GM18861 (cell line): ENCODE results near the gene ATF1.
A peak's percentile ranks its signal among the peaks of the same experiment; 100 is the strongest.

Experiments used
- ATAC-seq: cut with Tn5 transposase; IDR thresholded peaks from one replicate; pipeline ENCODE4 v1.9.1; 2021; ENCODE audit not compliant: unreplicated experiment

Gene ATF1

DNA sequence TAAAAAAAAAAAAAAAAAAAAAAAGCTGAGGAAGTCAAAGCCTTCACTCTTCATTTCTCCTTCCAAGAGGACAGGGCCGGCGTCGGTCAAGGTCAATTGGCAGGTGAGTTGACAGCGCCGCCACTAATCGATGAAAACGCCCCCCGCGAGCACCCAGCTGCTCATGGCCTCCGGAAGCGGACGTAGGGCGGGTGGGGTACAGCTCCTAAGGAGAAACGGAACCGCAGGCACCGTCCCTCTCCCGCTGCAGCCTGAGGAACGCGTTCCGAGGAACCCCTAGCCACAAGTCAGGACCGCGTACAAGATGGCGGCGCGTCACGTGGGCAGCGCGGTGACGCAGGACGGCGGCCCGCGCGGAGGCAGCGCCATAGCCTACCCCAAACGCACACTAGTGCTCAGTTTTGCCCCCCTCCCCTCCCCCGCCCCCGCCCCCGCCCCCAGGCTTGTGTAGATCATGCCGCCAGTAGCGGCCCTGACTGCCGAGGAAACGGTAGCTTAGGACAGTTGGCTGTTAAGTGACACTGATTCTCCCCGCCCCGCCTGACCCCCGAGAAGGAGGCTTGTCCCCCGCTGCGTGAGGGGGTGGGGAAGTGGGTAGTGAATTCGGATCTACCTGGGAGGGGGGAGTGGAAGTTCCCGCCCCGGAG is at the start of gene ATF1:
ATF1 (plus strand) TSS at position 463 of the 647 bp plus-strand sequence. CDS start 16,045 bp downstream, outside the sequence.
- ATAC-seq, result peak; percentile 71

DNA sequence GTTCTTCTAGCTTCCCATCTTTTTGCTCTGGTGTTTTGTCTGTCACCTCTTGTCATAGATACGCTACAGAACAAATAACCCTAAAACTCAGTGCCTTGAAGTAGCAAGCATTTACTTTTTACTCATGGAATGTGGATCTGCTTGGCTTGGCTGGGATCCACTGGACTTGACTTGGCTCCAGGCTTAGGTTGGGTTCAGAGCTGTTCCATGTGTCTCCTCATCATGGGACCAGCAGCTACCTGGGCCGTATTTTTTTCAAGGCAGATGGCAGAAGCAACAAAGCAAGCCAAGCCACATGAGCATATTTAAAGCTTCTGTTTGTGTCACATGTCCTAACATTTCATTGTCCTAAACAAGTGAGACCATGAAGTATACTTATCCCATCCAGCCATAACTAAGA is 48.7 kb upstream of the ATF1 start:
- ATAC-seq, result no peak

DNA sequence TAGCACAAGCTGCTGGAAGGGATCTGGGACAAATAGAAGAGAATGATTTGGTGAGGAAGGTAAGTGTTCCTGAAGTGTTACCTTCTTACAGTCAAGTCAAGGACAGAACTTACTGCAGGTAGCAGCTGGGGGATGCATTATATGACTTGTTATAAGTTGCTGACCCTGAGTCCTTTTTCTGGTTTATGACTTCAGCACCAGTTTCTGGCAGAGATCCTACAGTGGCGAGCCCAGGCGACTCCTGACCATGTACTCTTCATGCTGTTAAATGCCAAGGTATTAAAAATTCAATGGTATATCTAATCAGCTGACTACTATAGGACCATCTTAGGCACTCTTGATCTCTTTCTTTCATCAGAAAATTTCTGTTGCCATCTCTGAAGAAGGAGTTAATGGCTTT is 45.1 kb upstream of the ATF1 start:
- ATAC-seq, result no peak

DNA sequence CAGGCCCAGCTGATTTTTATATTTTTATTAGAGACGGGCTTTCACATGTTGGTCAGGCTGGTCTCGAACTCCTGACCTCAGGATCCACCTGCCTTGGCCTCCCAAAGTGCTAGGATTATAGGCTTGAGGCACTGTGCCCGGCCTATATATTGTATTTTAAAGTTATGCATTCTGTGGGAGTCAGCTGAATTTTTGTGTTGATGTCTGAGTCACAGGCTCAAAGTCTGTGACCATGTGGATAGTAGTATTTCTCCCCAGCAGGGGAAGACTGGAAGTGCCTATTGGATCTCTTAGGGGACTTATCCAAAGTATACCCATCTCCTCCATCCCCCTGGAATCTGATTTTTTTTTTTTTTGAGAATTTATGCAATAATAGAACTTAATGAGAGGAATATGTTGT is 43.8 kb upstream of the ATF1 start:
- no peak for ATAC-seq

DNA sequence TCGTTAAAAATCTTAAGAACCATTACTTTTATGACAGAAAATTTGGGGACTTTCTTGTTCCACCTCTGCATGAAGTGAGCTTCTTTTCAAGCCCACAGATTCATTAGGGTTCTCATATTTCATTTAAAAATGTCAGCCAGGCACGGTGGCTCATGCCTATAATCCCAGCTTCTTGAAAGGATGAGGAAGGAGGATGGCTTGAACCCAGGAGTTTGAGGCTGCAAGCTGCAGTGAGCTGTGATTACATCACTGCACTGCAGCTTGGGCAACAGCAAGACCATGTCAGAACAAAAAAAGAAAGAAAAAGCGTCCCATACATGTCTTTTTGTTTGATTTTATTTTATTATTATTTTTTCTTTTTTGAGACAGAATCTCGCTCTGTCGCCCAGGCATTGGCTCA is 43.4 kb upstream of the ATF1 start:
- no peak for ATAC-seq

DNA sequence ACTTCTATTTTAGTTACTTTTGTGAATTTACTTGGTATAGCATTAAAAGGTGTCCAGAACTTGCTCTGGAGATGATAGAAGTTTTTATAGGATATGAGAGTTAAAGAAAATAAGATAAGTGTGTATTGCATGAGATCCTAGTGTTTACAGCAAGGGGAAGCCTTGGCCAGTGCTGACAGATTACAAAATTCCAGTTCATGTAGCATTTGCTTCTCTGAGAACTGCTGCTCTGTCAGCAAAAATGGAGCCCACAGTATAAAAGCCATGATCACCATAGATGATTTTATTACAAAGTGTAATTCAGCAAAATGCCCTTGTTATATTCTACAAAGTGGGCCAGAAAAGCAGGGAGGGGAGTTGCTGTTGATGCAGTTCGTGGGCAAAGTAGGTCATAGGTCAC is 40.0 kb upstream of the ATF1 start:
- no peak for ATAC-seq

DNA sequence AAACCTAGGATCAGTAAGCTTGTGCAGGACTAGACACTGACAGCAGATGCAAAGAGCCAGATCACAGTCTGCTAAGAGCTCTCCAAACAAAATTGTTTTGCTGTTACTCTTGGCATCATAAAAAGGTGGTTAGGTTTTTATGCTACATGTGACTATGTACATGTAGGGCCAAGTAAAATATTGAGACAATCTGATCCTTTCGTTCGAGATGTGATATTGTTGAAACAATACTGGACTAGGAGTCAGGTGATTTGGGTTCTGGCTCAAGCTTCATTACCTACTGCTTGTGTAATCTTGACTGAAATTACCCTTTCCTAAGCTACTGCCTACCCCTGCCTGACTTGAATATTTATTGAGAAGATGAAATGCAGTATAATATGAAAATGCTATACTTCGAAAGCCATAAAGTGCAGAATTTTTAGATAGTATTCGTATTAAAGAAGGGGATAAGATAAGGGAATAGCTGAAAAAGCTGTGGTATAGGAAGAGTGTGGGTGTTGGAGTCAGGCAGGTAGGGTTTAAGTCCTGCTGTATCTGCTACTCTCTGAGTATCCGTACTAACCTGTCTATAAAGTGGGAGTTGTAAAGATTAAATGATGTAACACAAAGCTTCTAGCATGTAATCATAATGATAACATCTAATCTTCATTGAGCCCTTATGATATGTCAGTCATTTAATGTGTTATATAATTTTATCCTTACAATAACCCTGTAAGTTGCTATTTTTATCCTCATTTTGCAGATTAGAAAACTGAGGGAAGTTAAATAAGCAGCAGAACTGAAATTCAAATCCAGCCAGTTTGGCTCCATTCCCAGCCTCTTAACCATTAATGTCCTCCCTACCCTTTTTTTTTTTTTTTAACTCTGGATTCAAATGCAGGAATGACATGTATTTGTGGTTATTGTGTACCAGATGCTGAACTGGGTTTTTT is 38.6 kb upstream of the ATF1 start:
- ATAC-seq, result no peak

DNA sequence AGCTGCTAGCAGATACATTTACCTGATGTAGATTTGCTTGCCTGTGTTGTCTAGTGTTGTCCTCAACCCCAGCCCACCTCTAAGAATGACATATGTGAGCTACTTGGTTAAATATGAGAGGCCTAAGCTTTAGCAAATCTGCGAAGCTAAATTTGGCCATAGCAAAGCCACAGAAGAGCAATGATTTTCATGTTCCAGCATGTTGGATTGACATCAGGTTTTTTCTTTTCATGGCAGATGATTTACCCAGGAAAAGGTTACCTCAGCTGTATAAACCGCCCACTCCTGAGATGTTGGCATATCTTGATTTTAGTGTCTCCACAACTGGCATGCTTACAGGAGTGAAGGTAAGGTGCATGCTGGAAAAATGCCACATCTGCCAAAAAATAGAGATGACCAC is 36.4 kb upstream of the ATF1 start:
- no peak for ATAC-seq

DNA sequence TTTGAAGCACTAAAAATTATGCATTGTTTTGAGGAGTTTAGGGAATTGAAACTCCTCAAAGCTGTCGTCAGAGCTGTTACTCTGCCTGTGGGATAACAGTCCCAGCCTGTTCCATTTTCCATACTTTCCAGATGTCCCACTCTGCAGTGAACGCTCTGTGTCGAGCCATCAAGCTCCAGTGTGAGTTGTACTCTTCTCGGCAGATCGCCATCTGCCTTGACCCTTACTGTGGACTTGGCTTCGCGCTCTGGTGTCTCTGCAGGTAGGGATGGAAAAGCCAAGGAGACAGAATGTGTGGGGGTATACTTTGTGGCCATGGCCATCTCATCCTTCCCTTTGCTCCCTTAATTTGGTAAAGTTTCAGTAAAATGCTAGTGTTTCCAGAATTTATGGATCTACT is 35.5 kb upstream of the ATF1 start:
- no peak for ATAC-seq

DNA sequence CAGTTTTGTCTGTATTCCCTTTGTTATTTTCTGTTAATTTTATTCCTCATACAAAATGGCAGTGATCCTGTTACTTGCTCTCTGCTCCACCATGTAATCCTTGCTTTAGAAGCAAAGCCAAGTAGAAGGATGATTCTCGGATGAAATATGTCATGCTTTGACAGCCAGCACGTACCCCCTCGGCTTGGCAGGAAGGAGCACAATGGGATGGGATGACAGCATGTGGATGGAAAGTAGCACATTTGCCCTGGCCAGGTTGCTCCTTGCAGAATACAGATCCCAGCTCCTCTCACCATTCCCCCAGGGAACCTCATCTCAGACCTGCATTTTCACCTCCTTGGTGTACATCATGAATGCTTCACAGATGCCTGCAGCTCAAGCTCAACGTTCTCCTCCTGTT is 35.1 kb upstream of the ATF1 start:
- no peak for ATAC-seq

DNA sequence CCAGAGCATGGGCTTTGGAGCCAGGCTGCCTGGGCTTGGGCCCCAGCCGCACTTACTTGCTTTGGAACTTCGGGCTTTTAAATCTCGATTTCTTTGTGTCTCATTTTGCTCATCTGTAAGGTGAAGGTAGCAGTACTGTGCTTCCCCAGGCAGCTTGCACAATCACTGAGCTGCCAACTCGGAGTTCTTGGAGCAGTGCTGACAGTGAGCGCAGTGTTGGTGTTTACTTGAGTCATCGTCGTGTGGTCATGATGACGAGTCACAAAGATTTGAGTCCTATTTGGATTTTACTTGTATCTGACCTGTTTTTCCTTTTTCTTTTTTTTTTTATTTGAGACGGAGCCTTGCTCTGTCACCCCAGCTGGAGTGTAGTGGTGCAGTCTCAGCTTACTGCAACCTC is 31.3 kb upstream of the ATF1 start:
- ATAC-seq, result no peak

DNA sequence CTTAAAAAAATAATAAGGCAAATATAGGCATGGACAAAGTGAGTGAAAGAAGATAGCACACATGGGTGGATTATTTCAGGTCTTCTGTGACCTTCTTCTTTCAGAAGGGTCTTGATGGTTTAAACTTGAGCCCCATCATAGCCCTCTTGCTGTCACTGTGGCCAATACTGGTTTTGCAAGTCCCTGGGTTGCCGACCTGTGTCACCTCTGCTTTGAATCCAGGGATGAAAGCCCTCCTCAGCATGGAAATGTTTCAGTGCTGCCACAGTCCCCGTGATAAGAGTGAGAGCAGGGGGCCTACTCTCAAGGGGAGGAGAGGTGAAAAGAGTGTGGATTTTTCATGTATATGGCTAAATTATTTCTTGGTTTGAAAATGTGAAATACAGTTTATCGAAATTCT is 30.2 kb upstream of the ATF1 start:
- no peak for ATAC-seq

DNA sequence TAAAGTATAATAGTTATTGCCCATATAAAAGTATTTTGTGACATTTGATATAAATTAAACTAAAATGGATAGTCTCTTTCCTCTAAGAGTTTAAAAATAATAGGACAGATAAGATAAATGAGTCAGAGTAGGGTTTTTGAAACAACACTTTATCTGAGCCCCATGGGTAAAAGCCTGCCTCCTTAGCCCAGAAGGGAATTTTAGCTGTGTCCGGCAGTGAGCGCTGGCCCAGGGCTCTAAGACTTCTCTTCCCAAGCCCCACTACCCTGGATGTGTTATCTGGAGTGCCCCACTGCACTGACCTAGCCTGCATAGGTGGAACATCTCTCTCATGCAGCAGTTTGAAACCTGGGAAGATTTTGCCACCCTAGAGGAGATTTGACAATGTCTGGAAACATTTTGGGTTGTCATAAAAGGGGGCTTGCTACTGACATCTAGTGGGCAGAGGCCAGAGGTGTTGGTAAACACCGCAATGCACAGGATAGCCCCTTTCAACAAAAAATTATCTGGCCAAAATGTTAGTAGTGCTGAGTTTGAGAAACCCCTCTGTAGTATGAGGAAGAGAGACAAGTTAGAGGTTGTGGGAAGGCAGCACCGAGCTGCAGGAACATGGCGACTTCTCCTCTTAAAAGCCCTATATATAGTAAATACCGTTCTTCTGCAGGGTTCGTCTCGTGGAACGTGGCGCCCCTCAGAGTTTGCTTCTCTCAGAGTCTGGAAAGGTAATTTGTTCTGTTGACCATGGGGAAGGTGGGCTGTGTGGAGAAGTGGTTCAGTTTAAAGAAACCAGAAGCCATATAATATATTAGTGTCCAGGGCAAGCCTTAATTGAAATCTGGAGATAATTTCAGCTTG is 29.3 kb upstream of the ATF1 start:
- ATAC-seq, result no peak

DNA sequence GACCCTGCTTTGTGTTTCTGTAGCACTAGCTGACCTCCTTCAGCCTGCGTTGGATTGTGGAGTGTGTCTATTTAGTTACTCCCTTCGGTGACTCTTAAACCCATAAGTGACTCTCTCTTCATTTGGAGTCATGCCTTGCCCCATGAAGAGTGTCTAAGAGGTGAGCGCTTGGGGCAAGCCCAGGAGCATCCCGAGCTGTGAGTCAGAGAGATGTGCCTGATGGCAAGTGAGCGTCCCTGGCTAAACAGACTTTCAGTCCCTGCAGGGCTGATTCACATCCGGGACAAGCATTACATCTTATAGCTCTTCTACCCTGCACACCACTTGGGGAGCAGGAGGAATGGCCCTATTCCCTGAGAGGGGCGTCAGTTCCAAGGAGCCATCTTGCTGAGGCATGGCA is 24.3 kb upstream of the ATF1 start:
- ATAC-seq, result no peak

DNA sequence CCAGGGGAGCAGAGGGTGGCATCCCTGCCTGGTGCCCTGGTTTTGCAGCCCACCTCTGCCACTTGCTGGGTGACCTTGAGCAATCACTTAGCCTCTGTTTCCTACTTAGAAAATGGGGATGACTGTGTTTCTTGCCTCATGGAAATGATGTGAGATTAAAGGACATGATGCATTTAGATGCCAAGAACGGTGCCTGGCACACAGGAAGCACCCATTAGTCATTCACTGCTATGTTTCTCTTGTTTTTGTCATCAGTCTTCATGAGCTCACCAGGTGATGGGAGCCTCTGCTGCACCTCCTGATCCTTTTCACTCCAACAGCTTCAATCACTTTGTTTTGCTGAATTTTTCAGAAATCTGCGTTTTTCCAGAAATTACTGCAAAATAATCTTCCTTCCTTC is 23.6 kb upstream of the ATF1 start:
- no peak for ATAC-seq

DNA sequence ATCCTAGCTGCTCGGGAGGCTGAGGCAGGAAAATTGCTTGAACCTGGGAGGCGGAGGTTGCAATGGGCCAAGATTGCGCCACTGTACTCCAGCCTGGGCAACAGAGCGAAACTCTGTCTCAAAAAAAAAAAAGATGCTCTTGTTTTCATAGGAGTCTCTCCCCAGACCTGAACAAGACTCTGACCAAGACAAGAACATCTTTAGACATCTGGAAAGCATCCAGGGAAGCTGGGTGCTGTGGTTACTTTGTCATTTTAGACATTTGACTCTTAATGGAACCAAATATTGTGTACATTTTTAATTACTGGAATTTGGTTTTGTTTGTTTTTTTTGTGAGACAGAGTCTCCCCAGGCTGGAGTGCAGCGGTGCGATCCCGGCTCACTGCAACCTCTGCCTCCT is 21.1 kb upstream of the ATF1 start:
- no peak for ATAC-seq

DNA sequence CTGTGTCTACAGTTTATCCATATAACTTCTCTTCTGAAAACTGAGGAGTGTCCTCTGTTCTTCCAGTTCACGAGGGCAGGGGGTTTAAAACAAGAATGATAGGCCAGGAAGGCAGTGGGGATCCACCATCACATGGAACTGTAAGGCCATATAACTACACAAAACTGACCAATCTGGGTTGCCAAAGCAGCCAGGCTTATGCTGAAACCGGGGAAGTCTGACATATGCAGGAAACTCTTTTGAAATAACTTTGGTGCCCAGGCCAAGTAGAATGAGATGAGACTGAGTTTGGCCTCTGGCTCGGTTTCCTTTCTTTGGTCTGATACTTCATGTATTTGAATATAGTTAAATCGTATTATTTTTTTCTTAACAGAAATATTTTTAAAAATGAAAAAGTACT is 18.0 kb upstream of the ATF1 start:
- no peak for ATAC-seq

DNA sequence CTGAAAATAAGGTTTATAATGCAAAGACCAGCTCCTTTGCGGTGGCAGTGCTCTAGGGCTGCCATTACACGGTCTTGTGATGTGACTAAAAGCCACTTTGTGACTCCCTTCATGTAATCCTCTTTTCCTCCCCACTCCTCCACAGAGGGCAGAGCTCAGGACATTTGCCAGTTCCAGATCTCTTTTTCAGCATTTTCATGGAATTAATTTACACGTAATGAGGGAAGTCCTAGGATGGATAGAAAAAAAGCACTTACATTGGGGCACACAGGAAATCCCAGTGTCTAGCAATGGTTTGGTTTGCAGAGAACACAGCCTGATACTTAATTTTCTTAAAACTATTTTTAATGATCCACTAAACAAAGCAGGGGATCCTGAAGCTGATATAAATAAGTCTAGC is 17.5 kb upstream of the ATF1 start:
- no peak for ATAC-seq

DNA sequence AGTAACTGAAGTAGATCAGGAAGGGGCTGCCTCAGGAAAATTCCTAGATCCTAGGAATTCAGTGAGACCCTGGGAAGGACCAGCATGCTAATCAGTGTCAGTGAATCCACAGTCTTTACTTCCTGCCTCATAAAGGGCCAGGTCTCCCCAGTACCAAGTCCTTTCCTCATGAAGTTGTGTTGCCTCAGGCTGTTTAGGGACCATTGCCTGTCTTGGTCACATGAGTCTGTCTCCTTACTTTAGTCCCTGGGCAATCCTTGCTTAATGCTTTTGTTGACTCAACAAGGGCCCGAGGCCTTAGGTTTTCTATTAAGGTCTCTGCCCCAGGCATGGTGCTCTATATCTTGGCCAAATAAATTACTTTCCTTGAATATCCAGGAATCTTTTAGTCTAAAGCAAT is 16.1 kb upstream of the ATF1 start:
- ATAC-seq, result no peak

DNA sequence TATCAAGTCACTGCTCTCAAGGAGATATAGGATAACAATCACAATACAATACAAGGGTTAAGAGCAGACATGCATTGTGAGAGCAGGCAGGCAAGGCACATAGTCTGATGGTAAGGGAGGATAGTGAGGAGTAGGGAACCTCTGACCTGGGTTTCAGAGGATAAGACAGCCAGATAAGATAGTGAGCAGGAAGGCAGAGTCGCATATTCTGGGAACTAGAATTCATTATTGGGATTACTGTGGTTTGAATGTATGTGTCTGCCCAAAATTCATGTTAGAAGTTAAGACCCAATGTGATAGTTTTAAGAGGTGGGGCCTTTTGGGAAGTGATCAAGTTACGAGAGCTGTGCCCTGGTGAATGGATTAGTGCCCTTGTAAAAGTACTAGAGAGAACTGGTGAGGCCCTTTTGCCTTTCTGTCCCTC is 14.4 kb upstream of the ATF1 start:
- no peak for ATAC-seq

DNA sequence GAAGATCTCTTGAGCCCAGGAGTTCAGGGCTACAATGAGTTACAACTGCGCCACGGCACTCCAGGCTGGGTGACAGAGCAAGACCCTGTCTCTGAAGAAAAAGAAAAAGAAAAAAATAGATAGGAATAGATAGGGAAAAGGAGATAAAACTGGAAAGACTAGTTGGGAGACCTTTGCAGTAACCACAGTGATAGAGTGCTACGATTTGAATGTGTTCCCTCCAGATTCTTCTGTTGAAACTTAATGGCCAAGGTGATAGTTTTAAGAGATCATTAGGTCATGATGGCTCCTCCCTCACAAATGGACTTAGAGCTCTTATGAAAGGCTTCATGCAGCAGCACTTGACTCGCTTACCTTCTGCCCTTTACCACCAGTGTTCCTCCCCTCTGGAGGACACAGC is 13.5 kb upstream of the ATF1 start:
- no peak for ATAC-seq
